ENCODE results near the gene CAPN10.

- no peak for TF ChIP-seq CTCF (IDR thresholded peaks at IDR 0.05)
- no peak for TF ChIP-seq POLR2A (IDR thresholded peaks at IDR 0.05)
- TF ChIP-seq EP300 (IDR thresholded peaks at IDR 0.05): no peak
Measured at GRCh38 chr2:240644171-240644651, 57.7 kb downstream of the CAPN10 start.

All from tibial nerve (tissue), 4 donors.